ENCODE results near the gene BLMH. TPM values are rescaled to one million over a fixed set of nuclear protein-coding genes. Genes with fewer than 3 reads are reported as not detected.

BLMH gene
- total RNA-seq, 1 donor from 2014 or later: 40.3 TPM

DNA sequence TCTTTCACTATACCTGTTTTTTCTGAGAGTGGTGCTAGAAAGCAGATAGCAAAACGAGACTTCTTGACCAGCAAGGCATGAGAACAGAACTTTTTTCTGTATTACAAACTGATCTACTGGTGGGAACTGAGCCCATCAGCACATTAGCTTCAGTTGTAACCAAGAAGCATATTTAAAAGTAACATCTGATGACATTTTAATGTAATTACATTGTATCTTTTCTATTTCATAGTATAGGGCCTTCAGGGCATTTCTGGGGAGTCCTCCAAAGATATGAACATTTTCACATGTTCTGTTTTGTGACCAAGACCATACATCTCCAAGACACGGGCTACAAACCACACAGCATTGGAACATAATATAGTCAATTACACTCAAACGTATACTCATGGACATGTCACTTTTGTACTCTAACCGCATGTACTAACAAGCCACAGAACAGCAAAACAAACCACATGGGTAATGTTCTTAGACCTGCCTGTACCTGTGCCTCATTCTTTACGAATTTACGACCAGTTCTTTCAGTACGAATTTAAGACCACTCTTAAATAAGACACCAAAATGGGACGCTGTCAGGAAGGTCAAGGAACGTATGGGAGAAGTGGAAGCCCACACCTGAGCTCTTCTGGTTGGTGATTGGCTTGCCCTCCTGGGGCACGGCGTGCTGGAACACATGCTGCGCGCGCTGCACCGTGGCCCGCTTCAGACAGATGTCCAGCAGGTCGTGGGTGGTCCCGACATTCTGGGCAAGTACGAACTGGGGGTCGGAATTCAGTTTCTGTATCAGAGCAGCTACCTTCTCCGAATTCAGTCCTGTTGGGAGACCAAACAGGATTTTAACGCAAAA is 825 bp downstream of the BLMH start:
- H3K27me3 Mint-ChIP-seq: no peaks in the 10 kb centered on the region
- peak; percentile 21 for ATAC-seq (ENCODE audit: low read depth)
- DNase-seq: no peak
- ChIA-PET CTCF (interaction anchor here (0.9 to 1.5 kb wide), 5 partner anchors 45 to 196 kb away, joined by 3 to 6 read pairs (median 5); no protein-coding TSS in a partner anchor), POLR2A (no interaction called here)
- intact Hi-C loops (cut with micrococcal nuclease): loop anchor here (1.0 to 5.0 kb wide), 3 partner anchors 174 to 531 kb away; partner anchors contain the start of genes CRLF3, GOSR1 and NSRP1
- peaks cover 12% of the 10 kb centered on the region for H3K4me1 Mint-ChIP-seq
- TF ChIP-seq, protein P1, sequence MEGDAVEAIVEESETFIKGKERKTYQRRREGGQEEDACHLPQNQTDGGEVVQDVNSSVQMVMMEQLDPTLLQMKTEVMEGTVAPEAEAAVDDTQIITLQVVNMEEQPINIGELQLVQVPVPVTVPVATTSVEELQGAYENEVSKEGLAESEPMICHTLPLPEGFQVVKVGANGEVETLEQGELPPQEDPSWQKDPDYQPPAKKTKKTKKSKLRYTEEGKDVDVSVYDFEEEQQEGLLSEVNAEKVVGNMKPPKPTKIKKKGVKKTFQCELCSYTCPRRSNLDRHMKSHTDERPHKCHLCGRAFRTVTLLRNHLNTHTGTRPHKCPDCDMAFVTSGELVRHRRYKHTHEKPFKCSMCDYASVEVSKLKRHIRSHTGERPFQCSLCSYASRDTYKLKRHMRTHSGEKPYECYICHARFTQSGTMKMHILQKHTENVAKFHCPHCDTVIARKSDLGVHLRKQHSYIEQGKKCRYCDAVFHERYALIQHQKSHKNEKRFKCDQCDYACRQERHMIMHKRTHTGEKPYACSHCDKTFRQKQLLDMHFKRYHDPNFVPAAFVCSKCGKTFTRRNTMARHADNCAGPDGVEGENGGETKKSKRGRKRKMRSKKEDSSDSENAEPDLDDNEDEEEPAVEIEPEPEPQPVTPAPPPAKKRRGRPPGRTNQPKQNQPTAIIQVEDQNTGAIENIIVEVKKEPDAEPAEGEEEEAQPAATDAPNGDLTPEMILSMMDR (IDR thresholded peaks at IDR 0.05): no peak
- no peaks in the 10 kb centered on the region for H3K9me3 Mint-ChIP-seq
- H3K27ac Mint-ChIP-seq: peak overlapping the region; percentile 51
- H3K4me3 Mint-ChIP-seq: peak overlapping the region; percentile 91
- H3K36me3 Mint-ChIP-seq (ENCODE audit: low read depth): peaks cover 22% of the 10 kb centered on the region

DNA sequence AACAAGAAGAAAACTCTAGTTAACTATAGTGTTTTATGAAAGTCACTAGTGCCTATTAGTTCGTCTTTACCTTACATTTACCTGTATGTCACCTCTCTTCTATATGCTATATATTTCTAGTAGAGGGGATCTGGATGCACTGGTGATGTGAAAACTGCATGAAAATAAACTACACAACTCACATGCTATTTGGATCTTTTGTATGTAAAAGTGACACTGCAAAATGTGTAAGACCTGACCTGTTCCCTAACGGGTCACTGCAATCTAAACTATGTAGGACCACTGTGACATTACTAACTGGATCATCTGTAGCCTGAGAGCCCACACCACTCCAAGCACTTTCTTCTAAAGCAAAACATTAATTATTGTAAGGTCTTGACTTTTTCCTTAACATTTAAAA is 1.7 kb downstream of the BLMH start:
- no peak for DNase-seq
- Mint-ChIP-seq H3K27me3 (no peaks in the 10 kb centered on the region), H3K27ac (no peak overlapping the region), H3K4me3 (no peak overlapping the region), H3K9me3 (no peaks in the 10 kb centered on the region), H3K4me1 (peaks cover 12% of the 10 kb centered on the region), H3K36me3 (ENCODE audit: low read depth) (peaks cover 30% of the 10 kb centered on the region)
- ChIA-PET POLR2A (no interaction called here), CTCF (no interaction called here)
- TF ChIP-seq, protein P1 (IDR thresholded peaks at IDR 0.05): no peak
- intact Hi-C loops (cut with micrococcal nuclease): loop anchor here (5.0 kb wide), 2 partner anchors 173 to 532 kb away; partner anchors contain the start of genes CRLF3 and NSRP1
- no peak for ATAC-seq (ENCODE audit: low read depth)

DNA sequence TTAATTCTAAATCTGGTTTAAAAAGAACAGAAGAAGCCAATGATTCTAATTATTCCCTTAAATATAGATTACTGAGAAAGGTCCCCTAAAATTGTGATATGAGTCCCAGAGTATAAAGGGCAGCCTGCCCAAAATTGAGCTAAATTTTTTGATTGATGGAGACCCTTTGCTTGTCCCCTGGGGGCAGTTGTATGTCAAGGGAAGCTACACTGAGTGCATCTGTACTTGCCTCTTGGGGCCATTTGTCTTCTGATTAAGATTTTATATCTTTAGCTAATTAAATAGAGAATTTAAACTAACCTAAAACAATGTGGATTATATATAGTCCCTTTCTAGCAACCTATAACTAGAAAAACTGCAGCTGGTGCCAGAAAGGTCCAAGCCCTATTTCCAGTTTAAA is 12.6 kb downstream of the BLMH start:
- CTCF ChIA-PET: interaction anchor here (1.0 to 1.3 kb wide), 2 partner anchors 154 to 175 kb away, joined by 4 to 6 read pairs; no protein-coding TSS in a partner anchor
- TF ChIP-seq, protein P1 (IDR thresholded peaks at IDR 0.05): no peak
- H3K4me1 Mint-ChIP-seq: peaks cover 4% of the 10 kb centered on the region
- H3K27me3 Mint-ChIP-seq: no peaks in the 10 kb centered on the region
- DNase-seq: no peak
- no peak overlapping the region for H3K27ac Mint-ChIP-seq
- intact Hi-C loops (cut with micrococcal nuclease): no loop called here
- H3K36me3 Mint-ChIP-seq (ENCODE audit: low read depth): peaks cover 64% of the 10 kb centered on the region
- POLR2A ChIA-PET: no interaction called here
- no peak for ATAC-seq (ENCODE audit: low read depth)
- no peaks in the 10 kb centered on the region for H3K9me3 Mint-ChIP-seq
- no peak overlapping the region for H3K4me3 Mint-ChIP-seq

DNA sequence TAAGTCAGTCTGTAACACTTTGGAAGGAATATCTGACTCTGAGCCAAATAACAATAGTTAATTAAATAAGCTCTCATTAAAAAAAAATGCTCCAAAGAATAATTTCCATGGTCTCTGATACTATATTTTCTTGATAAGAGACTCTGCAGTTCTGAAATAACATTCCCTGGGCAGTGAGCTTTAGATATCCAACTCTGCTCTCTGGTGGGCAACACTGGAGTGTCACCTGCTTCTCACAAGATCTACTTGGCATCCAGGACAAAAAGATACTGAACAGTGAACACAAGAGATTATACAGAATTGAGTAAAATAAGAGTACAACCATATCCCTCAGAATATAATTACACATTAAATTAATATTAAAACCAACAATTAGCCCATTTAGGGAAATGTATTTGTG is 13.7 kb downstream of the BLMH start:
- intact Hi-C loops (cut with micrococcal nuclease): loop anchor here (1.0 kb wide), 1 partner anchor 174 kb away; no protein-coding TSS in a partner anchor
- no peak for DNase-seq
- Mint-ChIP-seq H3K9me3 (no peaks in the 10 kb centered on the region), H3K36me3 (ENCODE audit: low read depth) (peaks cover 69% of the 10 kb centered on the region), H3K4me1 (peaks cover 4% of the 10 kb centered on the region), H3K4me3 (no peak overlapping the region), H3K27me3 (no peaks in the 10 kb centered on the region), H3K27ac (no peak overlapping the region)
- TF ChIP-seq, protein P1 (IDR thresholded peaks at IDR 0.05): no peak
- POLR2A ChIA-PET: interaction anchor here (0.6 kb wide), 1 partner anchor 618 kb away, joined by 3 read pairs; no protein-coding TSS in a partner anchor
- ATAC-seq (ENCODE audit: low read depth): no peak
- CTCF ChIA-PET: interaction anchor here (1.0 to 1.6 kb wide), 3 partner anchors 58 to 174 kb away, joined by 4 to 10 read pairs (median 6); no protein-coding TSS in a partner anchor

DNA sequence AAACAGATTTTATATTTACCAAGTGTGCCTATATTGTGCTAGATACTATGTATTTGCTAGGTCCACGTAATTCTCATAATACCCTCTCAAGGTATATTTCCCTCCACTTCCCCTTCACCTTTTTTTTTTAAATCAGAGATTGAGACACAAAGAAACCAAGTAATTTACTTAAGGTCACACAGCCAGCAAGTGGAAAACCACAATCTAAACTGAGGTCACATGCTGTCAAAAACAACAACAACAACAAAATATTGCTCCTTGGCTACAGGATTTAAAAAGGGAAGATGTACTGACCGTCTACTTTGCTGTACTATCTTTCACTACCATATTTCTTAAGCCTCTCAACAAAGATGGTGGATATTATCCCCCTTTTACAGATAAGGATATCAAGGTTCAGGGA is 15.8 kb downstream of the BLMH start:
- Mint-ChIP-seq H3K4me3 (no peak overlapping the region), H3K27ac (no peak overlapping the region), H3K4me1 (peaks cover 4% of the 10 kb centered on the region), H3K27me3 (no peaks in the 10 kb centered on the region), H3K9me3 (no peaks in the 10 kb centered on the region), H3K36me3 (ENCODE audit: low read depth) (peaks cover 75% of the 10 kb centered on the region)
- TF ChIP-seq, protein P1 (IDR thresholded peaks at IDR 0.05): no peak
- ATAC-seq (ENCODE audit: low read depth): no peak
- POLR2A ChIA-PET: no interaction called here
- DNase-seq: no peak
- CTCF ChIA-PET: no interaction called here
- intact Hi-C loops (cut with micrococcal nuclease): loop anchor here (1.0 kb wide), 1 partner anchor 151 kb away; no protein-coding TSS in a partner anchor

Measured in activated B cell treated with CpG ODN at 0.5 μM for 24 hours (primary cell).